Psoas muscle (tissue), 8 donors: Measurements from ENCODE around the gene MAGEF1. TPM values are rescaled to one million over a fixed set of nuclear protein-coding genes. Genes with fewer than 3 reads are reported as not detected.

Experiments used
- ATAC-seq, 4 donors: fragments of 200-7000 bp; cut with Tn5 transposase; one replicate each; pipeline ENCODE4 v1.9.1; 2020; ENCODE audit warnings: moderate library complexity in 3 of 4, mild to moderate bottlenecking in 2 of 4
- DNase-seq, 2 donors: peaks; one replicate each; pipeline ENCODE4 v3.0.0-alpha.2; 2020
- H3K27ac ChIP-seq: fragments of 200-600 bp; one replicate; pipeline ENCODE4 v1.8.0; 2022
- H3K27me3 ChIP-seq, 3 donors: fragments of 200-600 bp in 1 of 3; one replicate each; pipeline versions ENCODE4 v1.6.1 to v1.8.0; 2013 to 2022; ENCODE audit warnings: low read length in 2 of 3, mild to moderate bottlenecking in 2 of 3, moderate library complexity in 1 of 3; ENCODE audit not compliant: insufficient read depth in 3 of 3
- H3K36me3 ChIP-seq, 2 donors: fragments of 200-600 bp in 1 of 2; one replicate each; pipeline versions ENCODE4 v1.6.1 to v1.8.0; 2013 to 2022; ENCODE audit warnings: low read depth in 1 of 2, mild to moderate bottlenecking in 1 of 2, moderate library complexity in 1 of 2; ENCODE audit not compliant: insufficient read depth in 1 of 2
- H3K4me1 ChIP-seq: fragments of 200-600 bp; one replicate; pipeline ENCODE4 v1.8.0; 2022
- H3K4me3 ChIP-seq: fragments of 200-600 bp; one replicate; pipeline ENCODE4 v1.8.0; 2022; ENCODE audit warnings: mild to moderate bottlenecking
- H3K9me3 ChIP-seq: fragments of 200-600 bp; one replicate; pipeline ENCODE4 v1.8.0; 2022
- WGBS, 3 donors: extraction: QIAGEN DNeasy Blood & Tissue Kit; methylation state at CpG; one replicate each; pipeline versions ENCODE4 v1.1.6 to v1.1.7; 2013; 5-methylcytosine and 5-hydroxymethylcytosine counted together
- intact Hi-C, 2 donors: fragments of 100-400 bp; cut with DNase I; formaldehyde crosslinking; loops; one replicate each; pipeline versions ENCODE4 v1.11.0 to v1.14.2; 2022
- polyA plus RNA-seq, 3 donors: library from polyadenylated mRNA; stranded (reverse); fragments of 200-250 nt; gene quantifications; one replicate each; pipeline ENCODE4 v1.2.3, GENCODE V29; 2013
- total RNA-seq, 4 donors: library from RNA; stranded (reverse); fragmentation: NEBNext Ultra II Directional in 2 of 4; extraction: Animal tissue kit (Norgen Biotek cat#: 25700) in 2 of 4; gene quantifications; one replicate each; pipeline versions ENCODE4 v1.2.1 to v1.2.4, GENCODE V29; 2021 to 2023
- TF ChIP-seq, protein P1 (sequence below): fragments of 200-600 bp; IDR thresholded peaks from one replicate; pipeline ENCODE4 v1.8.0; 2022; ENCODE audit warnings: antibody characterized with exemption
- donor health status: healthy with polysubstance abuse.
- donor health status: DM: no; HTN: no; CAD: no; lungs with moderate emphysema.
- donor health status: Bipolar disorder and iron deficiency.
- donor health status: healthy.
- donor health status: DM: yes; HTN: yes; CAD: no.
- donor health status: DM: no; HTN: no; CAD: no.
- donor health status: DM: no; HTN: no; CAD: no.
- donor health status: DM: yes; HTN: yes; CAD: no.

The MAGEF1 gene
- total and polyA plus RNA-seq, 7 donors: 13.0 to 27.3 (median 17.6) TPM

DNA sequence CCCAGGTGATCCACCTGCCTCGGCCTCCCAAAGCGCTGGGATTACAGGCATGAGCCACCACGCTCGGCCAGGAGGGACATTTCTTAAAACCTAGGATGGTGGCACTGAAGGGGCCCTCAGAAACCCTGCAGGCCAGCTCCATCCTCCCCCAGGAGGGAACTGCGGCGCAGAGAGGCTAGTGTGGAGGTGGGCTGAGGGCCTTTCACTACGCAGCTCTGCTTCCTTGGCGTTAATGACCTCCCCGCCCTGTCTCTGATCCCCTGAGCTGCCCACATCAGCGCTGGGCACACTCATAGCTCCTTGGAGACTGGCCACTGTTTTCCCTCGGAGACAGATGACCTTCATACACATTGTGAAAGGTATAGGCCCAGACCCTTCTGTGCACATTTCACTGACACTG is 46.2 kb upstream of the MAGEF1 start:
- Histone ChIP-seq H3K9me3 (no peaks in the 10 kb centered on the region), H3K27ac (no peak overlapping the region), H3K27me3 (no peaks in the 10 kb centered on the region), H3K4me1 (peaks cover 20% of the 10 kb centered on the region), H3K36me3 (no peaks in the 10 kb centered on the region), H3K4me3 (no peak overlapping the region)
- ATAC-seq: no peak
- WGBS, 3 donors: 90 to 96% (median 96%) methylated on average over 11 of the region's 11 CpGs
- DNase-seq: no peak
- intact Hi-C loops: no loop called here
- TF ChIP-seq, protein P1, sequence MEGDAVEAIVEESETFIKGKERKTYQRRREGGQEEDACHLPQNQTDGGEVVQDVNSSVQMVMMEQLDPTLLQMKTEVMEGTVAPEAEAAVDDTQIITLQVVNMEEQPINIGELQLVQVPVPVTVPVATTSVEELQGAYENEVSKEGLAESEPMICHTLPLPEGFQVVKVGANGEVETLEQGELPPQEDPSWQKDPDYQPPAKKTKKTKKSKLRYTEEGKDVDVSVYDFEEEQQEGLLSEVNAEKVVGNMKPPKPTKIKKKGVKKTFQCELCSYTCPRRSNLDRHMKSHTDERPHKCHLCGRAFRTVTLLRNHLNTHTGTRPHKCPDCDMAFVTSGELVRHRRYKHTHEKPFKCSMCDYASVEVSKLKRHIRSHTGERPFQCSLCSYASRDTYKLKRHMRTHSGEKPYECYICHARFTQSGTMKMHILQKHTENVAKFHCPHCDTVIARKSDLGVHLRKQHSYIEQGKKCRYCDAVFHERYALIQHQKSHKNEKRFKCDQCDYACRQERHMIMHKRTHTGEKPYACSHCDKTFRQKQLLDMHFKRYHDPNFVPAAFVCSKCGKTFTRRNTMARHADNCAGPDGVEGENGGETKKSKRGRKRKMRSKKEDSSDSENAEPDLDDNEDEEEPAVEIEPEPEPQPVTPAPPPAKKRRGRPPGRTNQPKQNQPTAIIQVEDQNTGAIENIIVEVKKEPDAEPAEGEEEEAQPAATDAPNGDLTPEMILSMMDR: no peak

GRCh38 chr3:184757022-184757651 is 45.3 kb upstream of the MAGEF1 start:
- DNase-seq (peak; percentile 70 to 88), ATAC-seq (peak; percentile 95 to 98 (median 97))
- Histone ChIP-seq H3K36me3 (no peaks in the 10 kb centered on the region), H3K9me3 (no peaks in the 10 kb centered on the region), H3K27me3 (no peaks in the 10 kb centered on the region), H3K4me3 (no peak overlapping the region), H3K27ac (peak overlapping the region; percentile 82), H3K4me1 (peaks cover 20% of the 10 kb centered on the region)
- TF ChIP-seq, protein P1: no peak
- WGBS, 3 donors: 17 to 26% (median 22%) methylated on average over 17 of the region's 17 CpGs
- intact Hi-C loops: no loop called here

- WGBS, 3 donors: 38 to 48% (median 48%) methylated on average over 13 of the region's 13 CpGs
- TF ChIP-seq, protein P1: no peak
- H3K4me3 ChIP-seq: no peak overlapping the region
- no peak for DNase-seq
- peak in 3 of 4 donors; percentile 4 to 47 (median 18) for ATAC-seq
- intact Hi-C loops: no loop called here
- H3K9me3 ChIP-seq: no peaks in the 10 kb centered on the region
- H3K27me3 ChIP-seq: no peaks in the 10 kb centered on the region
- peak overlapping the region; percentile 82 for H3K27ac ChIP-seq
- no peaks in the 10 kb centered on the region for H3K36me3 ChIP-seq
- H3K4me1 ChIP-seq: peaks cover 24% of the 10 kb centered on the region
These were observed 44.5 kb upstream of the MAGEF1 start for GRCh38 chr3:184756151-184757021.

DNA sequence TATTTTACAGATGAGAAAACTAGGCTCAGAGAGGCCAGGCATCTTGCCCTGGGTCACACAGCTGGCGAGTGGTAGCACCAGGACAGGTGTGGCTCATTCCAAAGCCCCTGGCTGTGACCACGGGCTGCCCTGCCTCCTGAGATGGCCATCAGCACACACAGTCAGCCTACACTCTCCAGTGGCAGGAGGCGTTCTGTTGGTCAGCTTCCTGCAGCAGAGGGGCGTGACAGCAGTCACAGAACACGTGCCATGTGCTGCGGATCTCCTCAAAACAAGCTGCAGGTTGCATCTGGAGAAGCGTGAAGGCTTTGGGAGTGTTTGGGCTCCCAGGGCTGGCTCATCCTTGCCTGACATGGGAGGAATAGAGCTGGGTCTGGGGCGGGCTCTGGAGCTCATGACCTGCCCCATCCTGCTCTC is 43.5 kb upstream of the MAGEF1 start:
- ATAC-seq: no peak
- TF ChIP-seq, protein P1: no peak
- Histone ChIP-seq H3K9me3 (no peaks in the 10 kb centered on the region), H3K27me3 (no peaks in the 10 kb centered on the region), H3K4me1 (peaks cover 32% of the 10 kb centered on the region), H3K4me3 (no peak overlapping the region), H3K27ac (no peak overlapping the region), H3K36me3 (no peaks in the 10 kb centered on the region)
- 65 to 83% (median 77%) methylated on average over 7 to 8 of the region's 8 CpGs for WGBS, 3 donors
- no peak for DNase-seq
- intact Hi-C loops: no loop called here
